ENCODE data around the gene KLHL40. TPM values are rescaled to one million over a fixed set of nuclear protein-coding genes. Genes with fewer than 3 reads are reported as not detected.

Gene KLHL40
- total and polyA plus RNA-seq, 10 of the 15 experiments (the other 5 are each of a cell fraction or from before 2014, with no cell fraction given): not detected

GRCh38 chr3:42714171-42714852 is 29.0 kb downstream of the KLHL40 start:
- 54% methylated on average over 4 of the region's 4 CpGs for WGBS (ENCODE audit: insufficient coverage, insufficient replicate concordance, low lambda C conversion rate, missing lambda C conversion rate)
- DNase-seq (ENCODE audit: low read depth, low spot score) (no peak), FAIRE-seq (no peak), ATAC-seq (no peak)
- POLR2A ChIA-PET: no interaction called here
- Histone ChIP-seq H4K20me1 (ENCODE audit: control insufficient read depth, insufficient read depth) (no peaks in the 10 kb centered on the region), H3K27me3 (replicated peaks in 1 of 2; ENCODE audit: control insufficient read depth in 2 of 2, insufficient read depth in 2 of 2, low read length in 1 of 2) (no peaks in the 10 kb centered on the region; a peak in 2 of 4 replicates), H3K9ac (ENCODE audit: control insufficient read depth, insufficient read depth, low read length) (no peak overlapping the region), H2AFZ (ENCODE audit: control insufficient read depth, low read depth, low read length) (no peak overlapping the region), H3K4me1 (ENCODE audit: control insufficient read depth, insufficient read depth, low read length) (no peaks in the 10 kb centered on the region), H3K9me3 (replicated peaks; ENCODE audit: control insufficient read depth, insufficient read depth, low read length) (no peaks in the 10 kb centered on the region), H3K79me2 (ENCODE audit: control insufficient read depth, insufficient read depth, low read length) (no peaks in the 10 kb centered on the region), H3K4me2 (ENCODE audit: control insufficient read depth, insufficient read depth) (no peak overlapping the region), H3K36me3 (ENCODE audit: control insufficient read depth in 2 of 2, insufficient read depth in 2 of 2, low read length in 1 of 2) (no peaks in the 10 kb centered on the region), H3K4me3 (no peak overlapping the region), H3K27ac (ENCODE audit: control insufficient read depth, insufficient read depth) (no peak overlapping the region)
- intact Hi-C loops (cut with micrococcal nuclease; ENCODE audit: unreplicated experiment): no loop called here
- BruUV-seq (replicated peaks): no TSS peak
- CTCF ChIA-PET: interaction anchor here (0.7 kb wide), 1 partner anchor 117 kb away, joined by 5 read pairs; no protein-coding TSS in a partner anchor
- SMC1A ChIA-PET (ENCODE audit: uncharacterized antibody, unreplicated experiment): no interaction called here
- RAD21 ChIA-PET (ENCODE audit: unreplicated experiment): no interaction called here
- no peak for TF ChIP-seq TCF3 (IDR thresholded peaks at IDR 0.05; ENCODE audit: borderline replicate concordance, insufficient read depth, low read depth, low read length)
- TF ChIP-seq, protein P1, sequence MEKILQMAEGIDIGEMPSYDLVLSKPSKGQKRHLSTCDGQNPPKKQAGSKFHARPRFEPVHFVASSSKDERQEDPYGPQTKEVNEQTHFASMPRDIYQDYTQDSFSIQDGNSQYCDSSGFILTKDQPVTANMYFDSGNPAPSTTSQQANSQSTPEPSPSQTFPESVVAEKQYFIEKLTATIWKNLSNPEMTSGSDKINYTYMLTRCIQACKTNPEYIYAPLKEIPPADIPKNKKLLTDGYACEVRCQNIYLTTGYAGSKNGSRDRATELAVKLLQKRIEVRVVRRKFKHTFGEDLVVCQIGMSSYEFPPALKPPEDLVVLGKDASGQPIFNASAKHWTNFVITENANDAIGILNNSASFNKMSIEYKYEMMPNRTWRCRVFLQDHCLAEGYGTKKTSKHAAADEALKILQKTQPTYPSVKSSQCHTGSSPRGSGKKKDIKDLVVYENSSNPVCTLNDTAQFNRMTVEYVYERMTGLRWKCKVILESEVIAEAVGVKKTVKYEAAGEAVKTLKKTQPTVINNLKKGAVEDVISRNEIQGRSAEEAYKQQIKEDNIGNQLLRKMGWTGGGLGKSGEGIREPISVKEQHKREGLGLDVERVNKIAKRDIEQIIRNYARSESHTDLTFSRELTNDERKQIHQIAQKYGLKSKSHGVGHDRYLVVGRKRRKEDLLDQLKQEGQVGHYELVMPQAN (conservative IDR thresholded peaks at IDR 0.05): no peak
- TF ChIP-seq BRCA1 (IDR thresholded peaks at IDR 0.05; ENCODE audit: low read depth, low read length): no peak
- no peak for TF ChIP-seq NFIC (IDR thresholded peaks at IDR 0.05; ENCODE audit: low read depth, low read length)
- no peak for TF ChIP-seq ATF7 (IDR thresholded peaks at IDR 0.05; ENCODE audit: low read depth)
- in situ Hi-C loops (cut with MboI): no loop called here
